SK-N-MC (cell line): ENCODE data around the gene ZNF654.

Experiments used
- EZH2 ChIP-seq: fragments of 200-600 bp; sonication (generic); IDR thresholded peaks from one replicate; pipeline ENCODE4 v1.6.1; 2017; ENCODE audit warnings: antibody characterized with exemption
- POLR2AphosphoS5 ChIP-seq: IDR thresholded peaks from 2 replicates; pipeline ENCODE4 v1.6.1; 2012; ENCODE audit warnings: mild to moderate bottlenecking, low read depth, low read length, borderline replicate concordance

DNA sequence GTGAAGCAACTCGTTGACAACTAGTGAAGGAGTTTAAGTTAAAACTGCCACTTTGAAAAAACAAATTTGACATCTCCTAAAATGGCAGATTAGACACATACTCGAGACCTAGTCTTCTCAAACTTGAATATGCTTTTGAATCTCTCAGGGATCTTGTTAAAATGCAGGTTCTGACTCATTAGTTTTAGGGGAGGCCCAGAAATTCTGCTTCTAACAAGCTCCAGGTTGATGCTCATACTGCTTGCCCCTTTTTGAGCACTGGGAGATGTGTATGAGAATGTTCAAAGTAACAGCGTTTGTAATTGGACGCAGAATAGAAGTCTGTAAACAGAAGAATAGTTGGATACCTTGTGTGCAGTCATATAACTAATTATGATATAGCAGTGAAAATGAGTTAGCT is 92.3 kb downstream of the ZNF654 start:
- TF ChIP-seq EZH2 (no peak), POLR2AphosphoS5 (no peak)
